ENCODE measurements around the gene STMN1. TPM values are rescaled to one million over a fixed set of nuclear protein-coding genes. Genes with fewer than 3 reads are reported as not detected.

The STMN1 gene
- total and polyA plus RNA-seq, 2 of the 8 experiments (the other 6 are each of a cell fraction or from before 2014, with no cell fraction given) = 116 to 564 TPM

GRCh38 chr1:25871704-25872494, 34.3 kb downstream of the STMN1 start:
- Histone ChIP-seq H3K23me2 (ENCODE audit: low read depth, low read length) (peaks cover 8% of the 10 kb centered on the region), H3K9me3 (ENCODE audit: insufficient read depth in 2 of 2, low read depth in 1 of 2, low read length in 1 of 2) (no peaks in the 10 kb centered on the region), H3K18ac (ENCODE audit: extremely low read depth, low read length) (no peak overlapping the region), H3K27me3 (replicated peaks in 1 of 4; ENCODE audit: control insufficient read depth in 3 of 4, extremely low read depth in 1 of 4, insufficient read depth in 3 of 4, low read length in 3 of 4) (peaks cover 0 to 2% (median 0%) of the 10 kb centered on the region in 4 experiments; a peak in 3 of 7 replicates), H3K9ac (replicated peaks in 1 of 4; ENCODE audit: extremely low read depth in 1 of 4, low read depth in 3 of 4, low read length in 3 of 4) (no peak overlapping the region; a peak in 1 of 7 replicates), H4K8ac (ENCODE audit: extremely low read depth, insufficient read depth, low read length) (no peak overlapping the region; the same call in 1 of the 2 replicates), H3K36me3 (ENCODE audit: control insufficient read depth in 2 of 4, insufficient read depth in 4 of 4, low read length in 3 of 4) (no peaks in the 10 kb centered on the region), H2BK120ac (replicated peaks; ENCODE audit: low read depth, low read length) (no peak overlapping the region), H2BK12ac (ENCODE audit: low read depth, low read length) (no peak overlapping the region), H3K79me1 (ENCODE audit: low read depth, low read length) (peaks cover 2% of the 10 kb centered on the region), H3K23ac (ENCODE audit: insufficient read length) (no peak overlapping the region), H3K56ac (replicated peaks; ENCODE audit: insufficient read length, low read depth, low read length) (no peak overlapping the region), H2BK5ac (ENCODE audit: low read depth, low read length) (peak overlapping the region; percentile 60; the same call in 1 of the 2 replicates), H4K20me1 (replicated peaks in 1 of 2; ENCODE audit: control insufficient read depth in 1 of 2, insufficient read depth in 2 of 2, low read length in 2 of 2) (no peaks in the 10 kb centered on the region), H3K14ac (ENCODE audit: insufficient read length) (no peak overlapping the region), H4K91ac (replicated peaks; ENCODE audit: insufficient read length, low read length) (no peak overlapping the region), H3K4me1 (replicated peaks in 1 of 4; ENCODE audit: control insufficient read depth in 3 of 4, insufficient read depth in 4 of 4, low read length in 3 of 4) (peaks cover 3 to 24% (median 20%) of the 10 kb centered on the region in 4 experiments), H4K5ac (ENCODE audit: insufficient read length, low read depth, low read length) (no peak overlapping the region), H3K4ac (replicated peaks; ENCODE audit: insufficient read length, low read depth, low read length) (no peak overlapping the region), H3K4me3 (ENCODE audit: extremely low read depth in 1 of 4, insufficient read depth in 2 of 4, low read depth in 3 of 4, low read length in 4 of 4) (no peak overlapping the region), H2AFZ (ENCODE audit: low read length) (no peak overlapping the region), H3K4me2 (ENCODE audit: insufficient read depth in 1 of 2, low read depth in 2 of 2, low read length in 2 of 2) (no peak overlapping the region), H2AK5ac (ENCODE audit: low read depth, low read length) (peak overlapping the region; percentile 53; the same call in 1 of the 2 replicates), H3K79me2 (ENCODE audit: control insufficient read depth in 1 of 2, insufficient read depth in 2 of 2, low read length in 2 of 2) (no peaks in the 10 kb centered on the region), H2BK20ac (ENCODE audit: low read length) (no peak overlapping the region), H3K27ac (ENCODE audit: low read depth, low read length) (no peak overlapping the region), H2BK15ac (ENCODE audit: low read length) (no peak overlapping the region)
- POLR2A ChIA-PET (ENCODE audit: partially characterized antibody) = interaction anchor here (0.6 to 1.0 kb wide), 2 partner anchors 29 to 39 kb away, joined by 3 read pairs; no protein-coding TSS in a partner anchor
- DNase-seq (ENCODE audit: low read depth in 1 of 2, low spot score in 2 of 2) = no peak
- CTCF ChIA-PET (ENCODE audit: partially characterized antibody) = interaction anchor here (0.6 to 1.0 kb wide), 2 partner anchors 24 to 46 kb away, joined by 3 to 4 read pairs; no protein-coding TSS in a partner anchor
- TF ChIP-seq KDM1A (IDR thresholded peaks at IDR 0.05; ENCODE audit: borderline replicate concordance, low read length) = peak; percentile 90
- TF ChIP-seq E2F6 (IDR thresholded peaks at IDR 0.05) = no peak
- 89% methylated on average over 9 of the region's 9 CpGs; no CpG with 5 or more reads in 1 of the 2 experiments for WGBS, 2 experiments (ENCODE audit: extremely low coverage in 1 of 2, insufficient coverage in 1 of 2, insufficient read length in 1 of 2, insufficient replicate concordance in 2 of 2, low coverage in 1 of 2, low lambda C conversion rate in 2 of 2, missing lambda C conversion rate in 1 of 2)
- no peak for FAIRE-seq

Data from H1 (cell line).